ENCODE data around the gene C14orf180.

DNA sequence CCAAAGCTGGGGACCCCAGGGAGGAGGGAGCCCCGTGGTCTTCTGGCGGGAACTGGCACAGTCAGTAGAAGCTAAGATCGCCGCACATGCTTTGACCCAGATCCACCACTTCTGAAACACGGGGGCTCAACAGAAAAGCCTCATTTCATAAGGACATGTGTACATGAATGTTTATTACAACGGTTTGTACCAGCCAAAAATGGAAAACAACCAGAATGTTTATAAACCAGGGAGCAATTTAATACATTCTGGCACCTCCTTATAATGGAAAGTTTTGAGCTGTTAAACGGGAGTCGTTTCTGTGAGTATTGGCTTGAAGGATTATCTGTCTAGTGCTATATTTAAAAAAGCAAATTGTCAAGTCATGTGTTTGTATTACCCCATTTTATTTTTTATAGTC, 32.3 kb downstream of the C14orf180 start:
- TF ChIP-seq, protein P1, sequence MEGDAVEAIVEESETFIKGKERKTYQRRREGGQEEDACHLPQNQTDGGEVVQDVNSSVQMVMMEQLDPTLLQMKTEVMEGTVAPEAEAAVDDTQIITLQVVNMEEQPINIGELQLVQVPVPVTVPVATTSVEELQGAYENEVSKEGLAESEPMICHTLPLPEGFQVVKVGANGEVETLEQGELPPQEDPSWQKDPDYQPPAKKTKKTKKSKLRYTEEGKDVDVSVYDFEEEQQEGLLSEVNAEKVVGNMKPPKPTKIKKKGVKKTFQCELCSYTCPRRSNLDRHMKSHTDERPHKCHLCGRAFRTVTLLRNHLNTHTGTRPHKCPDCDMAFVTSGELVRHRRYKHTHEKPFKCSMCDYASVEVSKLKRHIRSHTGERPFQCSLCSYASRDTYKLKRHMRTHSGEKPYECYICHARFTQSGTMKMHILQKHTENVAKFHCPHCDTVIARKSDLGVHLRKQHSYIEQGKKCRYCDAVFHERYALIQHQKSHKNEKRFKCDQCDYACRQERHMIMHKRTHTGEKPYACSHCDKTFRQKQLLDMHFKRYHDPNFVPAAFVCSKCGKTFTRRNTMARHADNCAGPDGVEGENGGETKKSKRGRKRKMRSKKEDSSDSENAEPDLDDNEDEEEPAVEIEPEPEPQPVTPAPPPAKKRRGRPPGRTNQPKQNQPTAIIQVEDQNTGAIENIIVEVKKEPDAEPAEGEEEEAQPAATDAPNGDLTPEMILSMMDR (IDR thresholded peaks at IDR 0.05): no peak
- TF ChIP-seq NR3C1 (IDR thresholded peaks at IDR 0.05): no peak
- no peak for TF ChIP-seq MAZ (IDR thresholded peaks at IDR 0.05; ENCODE audit: borderline replicate concordance, low read depth, low read length)
- TF ChIP-seq RAD21 (conservative IDR thresholded peaks at IDR 0.05 in 1 of 2, IDR thresholded peaks at IDR 0.05 in 1 of 2): no peak
- TF ChIP-seq POLR2A (IDR thresholded peaks at IDR 0.05; ENCODE audit: low read length): no peak
- no peak for TF ChIP-seq MAFK (IDR thresholded peaks at IDR 0.05; ENCODE audit: partially characterized antibody)
- TF ChIP-seq, protein P2, sequence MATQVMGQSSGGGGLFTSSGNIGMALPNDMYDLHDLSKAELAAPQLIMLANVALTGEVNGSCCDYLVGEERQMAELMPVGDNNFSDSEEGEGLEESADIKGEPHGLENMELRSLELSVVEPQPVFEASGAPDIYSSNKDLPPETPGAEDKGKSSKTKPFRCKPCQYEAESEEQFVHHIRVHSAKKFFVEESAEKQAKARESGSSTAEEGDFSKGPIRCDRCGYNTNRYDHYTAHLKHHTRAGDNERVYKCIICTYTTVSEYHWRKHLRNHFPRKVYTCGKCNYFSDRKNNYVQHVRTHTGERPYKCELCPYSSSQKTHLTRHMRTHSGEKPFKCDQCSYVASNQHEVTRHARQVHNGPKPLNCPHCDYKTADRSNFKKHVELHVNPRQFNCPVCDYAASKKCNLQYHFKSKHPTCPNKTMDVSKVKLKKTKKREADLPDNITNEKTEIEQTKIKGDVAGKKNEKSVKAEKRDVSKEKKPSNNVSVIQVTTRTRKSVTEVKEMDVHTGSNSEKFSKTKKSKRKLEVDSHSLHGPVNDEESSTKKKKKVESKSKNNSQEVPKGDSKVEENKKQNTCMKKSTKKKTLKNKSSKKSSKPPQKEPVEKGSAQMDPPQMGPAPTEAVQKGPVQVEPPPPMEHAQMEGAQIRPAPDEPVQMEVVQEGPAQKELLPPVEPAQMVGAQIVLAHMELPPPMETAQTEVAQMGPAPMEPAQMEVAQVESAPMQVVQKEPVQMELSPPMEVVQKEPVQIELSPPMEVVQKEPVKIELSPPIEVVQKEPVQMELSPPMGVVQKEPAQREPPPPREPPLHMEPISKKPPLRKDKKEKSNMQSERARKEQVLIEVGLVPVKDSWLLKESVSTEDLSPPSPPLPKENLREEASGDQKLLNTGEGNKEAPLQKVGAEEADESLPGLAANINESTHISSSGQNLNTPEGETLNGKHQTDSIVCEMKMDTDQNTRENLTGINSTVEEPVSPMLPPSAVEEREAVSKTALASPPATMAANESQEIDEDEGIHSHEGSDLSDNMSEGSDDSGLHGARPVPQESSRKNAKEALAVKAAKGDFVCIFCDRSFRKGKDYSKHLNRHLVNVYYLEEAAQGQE (IDR thresholded peaks at IDR 0.05): no peak
- TF ChIP-seq, protein P3, sequence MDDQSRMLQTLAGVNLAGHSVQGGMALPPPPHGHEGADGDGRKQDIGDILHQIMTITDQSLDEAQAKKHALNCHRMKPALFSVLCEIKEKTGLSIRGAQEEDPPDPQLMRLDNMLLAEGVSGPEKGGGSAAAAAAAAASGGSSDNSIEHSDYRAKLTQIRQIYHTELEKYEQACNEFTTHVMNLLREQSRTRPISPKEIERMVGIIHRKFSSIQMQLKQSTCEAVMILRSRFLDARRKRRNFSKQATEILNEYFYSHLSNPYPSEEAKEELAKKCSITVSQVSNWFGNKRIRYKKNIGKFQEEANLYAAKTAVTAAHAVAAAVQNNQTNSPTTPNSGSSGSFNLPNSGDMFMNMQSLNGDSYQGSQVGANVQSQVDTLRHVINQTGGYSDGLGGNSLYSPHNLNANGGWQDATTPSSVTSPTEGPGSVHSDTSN (IDR thresholded peaks at IDR 0.05): no peak
- TF ChIP-seq, protein P4, sequence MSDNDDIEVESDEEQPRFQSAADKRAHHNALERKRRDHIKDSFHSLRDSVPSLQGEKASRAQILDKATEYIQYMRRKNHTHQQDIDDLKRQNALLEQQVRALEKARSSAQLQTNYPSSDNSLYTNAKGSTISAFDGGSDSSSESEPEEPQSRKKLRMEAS (IDR thresholded peaks at IDR 0.05): no peak
- no peak for TF ChIP-seq KDM5A (IDR thresholded peaks at IDR 0.05)
